Skeletal muscle satellite cell (primary cell): ENCODE measurements around the gene MUC15. TPM values are rescaled to one million over a fixed set of nuclear protein-coding genes. Genes with fewer than 3 reads are reported as not detected.
A peak's percentile ranks its signal among the peaks of the same experiment; 100 is the strongest.

Experiments used
- H3K27me3 ChIP-seq: 2 replicates; pipeline ENCODE4 v1.7.0; 2013; ENCODE audit warnings: low read length; ENCODE audit not compliant: control insufficient read depth, insufficient read depth
- H3K36me3 ChIP-seq: 2 replicates; pipeline ENCODE4 v1.7.0; 2013; ENCODE audit warnings: mild to moderate bottlenecking, control low read depth, low read length; ENCODE audit not compliant: insufficient read depth
- H3K4me1 ChIP-seq: 2 replicates; pipeline ENCODE4 v1.7.0; 2013; ENCODE audit warnings: low read length; ENCODE audit not compliant: control insufficient read depth, insufficient read depth
- H3K4me2 ChIP-seq: 2 replicates; pipeline ENCODE4 v1.7.0; 2013; ENCODE audit warnings: mild to moderate bottlenecking, low read length
- H3K4me3 ChIP-seq: 2 replicates; pipeline ENCODE4 v1.7.0; 2013; ENCODE audit warnings: low read length
- H3K9ac ChIP-seq: 2 replicates; pipeline ENCODE4 v1.7.0; 2013; ENCODE audit warnings: mild to moderate bottlenecking, low read depth, low read length, moderate library complexity
- H3K9me3 ChIP-seq: replicated peaks from 2 replicates; pipeline ENCODE4 v1.7.0; 2013; ENCODE audit warnings: mild to moderate bottlenecking, control low read depth, low read length
- total RNA-seq: library from RNA; depleted of rRNA; stranded (reverse); fragments of >200 nt; gene quantifications from 2 replicates; pipeline ENCODE4 v1.2.3, GENCODE V29; 2012; rRNA removed

MUC15 gene, protein sequence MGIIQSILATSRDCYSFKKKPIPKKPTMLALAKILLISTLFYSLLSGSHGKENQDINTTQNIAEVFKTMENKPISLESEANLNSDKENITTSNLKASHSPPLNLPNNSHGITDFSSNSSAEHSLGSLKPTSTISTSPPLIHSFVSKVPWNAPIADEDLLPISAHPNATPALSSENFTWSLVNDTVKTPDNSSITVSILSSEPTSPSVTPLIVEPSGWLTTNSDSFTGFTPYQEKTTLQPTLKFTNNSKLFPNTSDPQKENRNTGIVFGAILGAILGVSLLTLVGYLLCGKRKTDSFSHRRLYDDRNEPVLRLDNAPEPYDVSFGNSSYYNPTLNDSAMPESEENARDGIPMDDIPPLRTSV
- not detected in 2 replicates for total RNA-seq

GRCh38 chr11:26571861-26572654 lies at the start of gene MUC15:
TSS of gene MUC15 (minus strand) at chr11:26572263. CDS start at chr11:26567094, 5,169 bp downstream.
- no peak within 1 kb of the TSS for H3K4me2 ChIP-seq
- peaks cover 5% of the 10 kb centered on the region for H3K27me3 ChIP-seq
- H3K9me3 ChIP-seq, result no peaks in the 10 kb centered on the region
- no peak within 1 kb of the TSS for H3K4me3 ChIP-seq
- H3K4me1 ChIP-seq, result no peaks in the 10 kb centered on the region
- no peak within 1 kb of the TSS for H3K9ac ChIP-seq
- no peaks in the 10 kb centered on the region for H3K36me3 ChIP-seq

- Histone ChIP-seq H3K27me3 (no peaks in the 10 kb centered on the region), H3K9me3 (no peaks in the 10 kb centered on the region), H3K4me2 (no peak overlapping the region), H3K36me3 (no peaks in the 10 kb centered on the region), H3K4me1 (peaks cover 28% of the 10 kb centered on the region), H3K4me3 (no peak overlapping the region), H3K9ac (peak overlapping the region; percentile 36)
Observed at GRCh38 chr11:26621132-26621531, 49.1 kb upstream of the MUC15 start.

GRCh38 chr11:26620282-26621045 lies 48.4 kb upstream of the MUC15 start:
- no peaks in the 10 kb centered on the region for H3K36me3 ChIP-seq
- H3K4me2 ChIP-seq, result no peak overlapping the region
- no peaks in the 10 kb centered on the region for H3K9me3 ChIP-seq

DNA sequence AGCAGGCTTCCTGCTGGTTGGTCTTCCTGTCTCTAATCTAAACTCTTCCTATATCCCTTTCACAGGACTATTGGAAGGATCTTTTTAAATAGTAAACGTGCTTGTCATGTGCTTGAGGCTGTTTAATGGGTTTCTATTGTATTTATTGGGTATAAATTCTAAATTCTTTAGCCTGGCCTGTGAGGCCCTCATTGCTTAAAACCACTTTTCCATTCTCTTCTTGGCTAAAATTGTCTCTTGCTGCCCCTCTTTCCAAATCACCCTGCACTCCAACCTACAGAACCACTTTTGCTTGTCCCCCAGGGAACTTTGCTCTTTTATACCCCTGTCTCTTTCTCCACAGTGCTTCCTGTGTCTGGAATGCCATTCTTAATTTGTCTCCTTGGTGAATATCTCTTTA lies 46.4 kb upstream of the MUC15 start:
- Histone ChIP-seq H3K9me3 (no peaks in the 10 kb centered on the region), H3K27me3 (no peaks in the 10 kb centered on the region), H3K4me2 (no peak overlapping the region), H3K36me3 (no peaks in the 10 kb centered on the region), H3K4me1 (peaks cover 28% of the 10 kb centered on the region), H3K4me3 (no peak overlapping the region), H3K9ac (no peak overlapping the region)

More at GRCh38 chr11:26620282-26621045, 48.4 kb upstream of the MUC15 start:
- Histone ChIP-seq H3K4me1 (peaks cover 28% of the 10 kb centered on the region), H3K4me3 (no peak overlapping the region), H3K27me3 (no peaks in the 10 kb centered on the region), H3K9ac (peak overlapping the region; percentile 36)

DNA sequence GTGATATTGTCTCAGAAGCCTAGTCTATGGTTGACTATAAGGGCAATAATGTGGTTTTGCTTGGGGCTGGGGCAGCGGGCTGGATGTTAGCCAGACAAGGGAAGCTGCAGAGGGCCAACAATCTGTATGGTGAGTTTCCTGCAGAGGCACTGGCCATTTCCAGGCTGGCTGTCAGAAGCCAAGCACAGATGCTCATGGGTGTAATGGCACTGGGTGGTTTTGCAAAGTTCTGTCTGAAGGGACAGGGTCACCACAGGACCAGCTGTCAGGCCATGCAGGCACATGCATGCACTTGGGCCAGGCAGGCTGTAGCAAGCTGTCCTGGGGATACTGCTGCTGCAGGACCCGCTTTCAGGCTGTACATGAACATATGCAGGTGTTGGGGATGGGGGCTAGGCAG lies 41.7 kb upstream of the MUC15 start:
- Histone ChIP-seq H3K4me2 (no peak overlapping the region), H3K9ac (no peak overlapping the region), H3K4me3 (no peak overlapping the region), H3K9me3 (no peaks in the 10 kb centered on the region), H3K4me1 (no peaks in the 10 kb centered on the region), H3K36me3 (no peaks in the 10 kb centered on the region), H3K27me3 (no peaks in the 10 kb centered on the region)

GRCh38 chr11:26608507-26609146 lies 36.6 kb upstream of the MUC15 start:
- Histone ChIP-seq H3K36me3 (no peaks in the 10 kb centered on the region), H3K9me3 (no peaks in the 10 kb centered on the region), H3K27me3 (peaks cover 3% of the 10 kb centered on the region), H3K4me3 (no peak overlapping the region), H3K4me2 (no peak overlapping the region), H3K4me1 (no peaks in the 10 kb centered on the region), H3K9ac (no peak overlapping the region)

DNA sequence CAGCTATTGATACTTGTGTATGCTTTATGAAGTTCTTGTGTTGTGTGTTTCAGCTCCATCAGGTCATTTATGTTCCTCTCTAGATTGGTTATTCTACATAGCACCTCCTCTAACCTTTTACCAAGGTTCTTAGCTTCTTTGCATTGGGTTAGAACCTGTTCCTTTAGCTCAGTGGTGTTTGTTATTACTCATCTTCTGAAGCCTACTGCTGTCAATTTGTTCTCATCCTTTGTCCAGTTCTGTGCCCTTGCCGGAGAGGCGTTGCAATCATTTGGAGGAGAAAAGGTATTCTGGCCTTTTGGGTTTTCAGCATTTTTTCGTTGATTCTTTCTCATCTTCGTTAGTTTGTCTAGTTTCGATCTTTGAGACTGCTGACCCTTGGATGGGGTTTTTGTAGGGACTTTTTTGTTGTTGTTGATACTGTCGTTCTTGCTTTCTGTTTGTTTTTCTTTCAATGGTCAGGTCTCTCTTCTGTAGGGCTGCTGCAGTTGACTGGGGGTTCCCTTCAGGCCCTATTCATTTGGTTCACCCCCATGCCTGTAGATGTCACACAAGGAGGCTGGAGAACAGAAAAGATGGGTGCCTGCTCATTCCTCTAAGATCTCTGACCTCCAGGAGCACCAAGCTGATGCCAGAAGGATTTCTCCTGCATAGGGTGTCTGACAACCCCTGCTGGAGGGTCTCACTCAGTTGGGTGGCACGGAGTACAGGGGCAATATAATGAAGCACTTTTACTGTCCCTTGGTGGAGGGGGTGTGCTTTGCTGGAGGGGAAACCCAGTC lies 35.9 kb upstream of the MUC15 start:
- H3K4me1 ChIP-seq, result no peaks in the 10 kb centered on the region
- no peaks in the 10 kb centered on the region for H3K9me3 ChIP-seq
- H3K9ac ChIP-seq, result no peak overlapping the region
- H3K27me3 ChIP-seq, result peaks cover 3% of the 10 kb centered on the region
- H3K4me2 ChIP-seq, result no peak overlapping the region
- no peak overlapping the region for H3K4me3 ChIP-seq
- H3K36me3 ChIP-seq, result no peaks in the 10 kb centered on the region

DNA sequence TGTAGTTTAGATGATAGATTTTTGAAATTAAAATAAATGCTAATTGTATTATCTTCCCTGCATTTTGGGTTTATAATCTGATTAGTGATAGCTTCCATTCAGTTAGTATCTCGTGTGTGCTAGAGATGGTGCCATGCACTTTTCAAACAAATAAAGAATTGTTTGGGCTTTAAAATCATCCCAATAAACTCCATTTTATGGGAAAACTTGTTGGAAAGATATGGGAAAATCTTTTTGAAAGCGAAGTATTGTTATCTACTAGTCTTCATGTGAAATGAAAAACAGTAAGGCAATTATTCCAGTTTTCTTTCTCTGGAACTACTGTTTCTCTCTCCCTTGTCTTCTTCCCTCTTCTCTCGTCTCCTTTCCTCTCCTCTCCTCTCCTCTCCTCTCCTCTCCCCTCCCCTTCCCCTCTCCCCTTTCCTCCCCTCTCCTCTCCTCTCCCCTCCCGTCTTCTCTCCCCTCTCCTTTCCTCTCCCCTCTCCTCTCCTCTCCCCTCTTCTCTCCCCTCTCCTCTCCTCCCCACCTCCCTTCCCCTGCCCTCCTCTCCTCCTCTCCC lies 27.9 kb upstream of the MUC15 start:
- H3K4me1 ChIP-seq, result no peaks in the 10 kb centered on the region
- H3K36me3 ChIP-seq, result no peaks in the 10 kb centered on the region
- H3K4me2 ChIP-seq, result no peak overlapping the region
- no peaks in the 10 kb centered on the region for H3K27me3 ChIP-seq
- H3K9ac ChIP-seq, result no peak overlapping the region
- H3K4me3 ChIP-seq, result no peak overlapping the region
- no peaks in the 10 kb centered on the region for H3K9me3 ChIP-seq

DNA sequence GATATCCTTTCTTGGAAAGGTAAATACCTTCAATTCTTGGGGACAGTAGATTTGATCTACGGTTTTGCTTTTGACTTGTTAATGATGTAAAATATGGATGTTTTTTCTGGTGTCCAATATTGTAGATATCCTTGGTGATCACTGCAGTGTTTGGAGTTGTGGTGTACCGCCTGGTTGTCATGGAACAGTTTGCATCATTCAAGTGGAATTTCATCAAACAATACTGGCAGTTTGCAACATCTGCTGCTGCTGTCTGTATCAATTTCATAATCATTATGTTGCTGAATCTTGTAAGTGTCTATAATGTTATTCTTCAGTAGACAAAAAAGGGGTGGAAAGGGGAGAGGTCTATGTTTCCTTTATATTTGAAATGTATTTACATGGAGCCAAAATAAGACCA lies 27.4 kb upstream of the MUC15 start:
- H3K4me1 ChIP-seq, result no peaks in the 10 kb centered on the region
- no peaks in the 10 kb centered on the region for H3K36me3 ChIP-seq
- H3K4me2 ChIP-seq, result no peak overlapping the region
- H3K4me3 ChIP-seq, result no peak overlapping the region
- H3K9me3 ChIP-seq, result no peaks in the 10 kb centered on the region
- no peaks in the 10 kb centered on the region for H3K27me3 ChIP-seq
- no peak overlapping the region for H3K9ac ChIP-seq

DNA sequence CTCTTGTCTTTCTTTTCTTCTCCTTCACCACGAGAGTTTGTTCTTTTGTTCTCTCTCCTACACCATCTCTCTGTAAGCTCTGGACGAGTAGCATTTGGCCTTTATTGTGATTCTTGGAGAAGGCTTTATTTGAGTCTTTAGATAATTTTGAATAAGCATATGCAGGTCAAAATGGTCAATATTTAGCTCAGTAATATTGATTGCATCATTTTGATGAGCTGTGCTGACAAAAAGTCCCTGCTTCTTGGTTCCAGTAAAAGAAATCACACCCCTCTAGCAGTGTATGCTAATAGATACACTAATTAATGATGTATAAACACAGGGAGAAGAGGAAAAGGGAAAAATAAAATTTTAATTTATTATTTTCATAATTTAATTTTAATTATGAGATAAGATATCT lies 25.8 kb upstream of the MUC15 start:
- no peaks in the 10 kb centered on the region for H3K27me3 ChIP-seq
- H3K4me2 ChIP-seq, result no peak overlapping the region
- H3K9ac ChIP-seq, result no peak overlapping the region
- no peak overlapping the region for H3K4me3 ChIP-seq
- no peaks in the 10 kb centered on the region for H3K36me3 ChIP-seq
- H3K9me3 ChIP-seq, result no peaks in the 10 kb centered on the region
- H3K4me1 ChIP-seq, result no peaks in the 10 kb centered on the region
